ENCODE data around the gene MSANTD4.

DNA sequence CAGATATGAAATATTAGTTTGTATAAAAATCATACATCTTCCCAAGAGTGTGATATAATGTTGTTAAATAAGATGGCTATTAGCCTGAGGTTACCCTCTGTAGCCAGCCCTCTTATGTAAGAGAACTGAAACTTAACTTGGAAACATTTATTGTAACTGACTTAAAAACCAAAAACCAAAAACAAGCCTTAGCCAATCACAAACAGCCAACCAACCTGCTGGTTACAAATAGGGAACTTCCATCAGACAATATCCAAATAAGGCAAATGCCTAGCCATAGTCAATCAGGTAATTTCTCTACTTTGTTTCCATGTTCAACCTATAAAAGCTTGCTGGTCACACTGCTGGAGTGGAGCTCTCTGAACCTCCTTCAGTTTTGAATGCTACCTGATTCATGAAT is 41.0 kb upstream of the MSANTD4 start:
- TF ChIP-seq, protein P1, sequence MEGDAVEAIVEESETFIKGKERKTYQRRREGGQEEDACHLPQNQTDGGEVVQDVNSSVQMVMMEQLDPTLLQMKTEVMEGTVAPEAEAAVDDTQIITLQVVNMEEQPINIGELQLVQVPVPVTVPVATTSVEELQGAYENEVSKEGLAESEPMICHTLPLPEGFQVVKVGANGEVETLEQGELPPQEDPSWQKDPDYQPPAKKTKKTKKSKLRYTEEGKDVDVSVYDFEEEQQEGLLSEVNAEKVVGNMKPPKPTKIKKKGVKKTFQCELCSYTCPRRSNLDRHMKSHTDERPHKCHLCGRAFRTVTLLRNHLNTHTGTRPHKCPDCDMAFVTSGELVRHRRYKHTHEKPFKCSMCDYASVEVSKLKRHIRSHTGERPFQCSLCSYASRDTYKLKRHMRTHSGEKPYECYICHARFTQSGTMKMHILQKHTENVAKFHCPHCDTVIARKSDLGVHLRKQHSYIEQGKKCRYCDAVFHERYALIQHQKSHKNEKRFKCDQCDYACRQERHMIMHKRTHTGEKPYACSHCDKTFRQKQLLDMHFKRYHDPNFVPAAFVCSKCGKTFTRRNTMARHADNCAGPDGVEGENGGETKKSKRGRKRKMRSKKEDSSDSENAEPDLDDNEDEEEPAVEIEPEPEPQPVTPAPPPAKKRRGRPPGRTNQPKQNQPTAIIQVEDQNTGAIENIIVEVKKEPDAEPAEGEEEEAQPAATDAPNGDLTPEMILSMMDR (IDR thresholded peaks at IDR 0.05): no peak
- TF ChIP-seq EP300 (IDR thresholded peaks at IDR 0.05; ENCODE audit: low read depth): no peak
- no peak for TF ChIP-seq POLR2A (IDR thresholded peaks at IDR 0.05)
- no peak for TF ChIP-seq POLR2AphosphoS5 (IDR thresholded peaks at IDR 0.05)

Data from transverse colon (tissue), 4 donors.